NK-92 (cell line): ENCODE measurements around the gene IMMT.

Experiments
- DNase-seq: peaks from one replicate; lab custom pipeline; 2025; ENCODE audit not compliant: unreplicated experiment; lab: John Stamatoyannopoulos, UW

Gene IMMT

GRCh38 chr2:86094229-86094628 is 101.0 kb downstream of the IMMT start:
- no peak for DNase-seq
